HCT116 (cell line): ENCODE data around the gene CUX1. TPM values are rescaled to one million over a fixed set of nuclear protein-coding genes. Genes with fewer than 3 reads are reported as not detected.

Experiments used
- ATAC-seq: fragments of 200-7000 bp; cut with Tn5 transposase; 2 replicates; pipeline ENCODE4 v1.9.1; 2020; ENCODE audit warnings: mild to moderate bottlenecking, moderate library complexity
- BruUV-seq: library from RNA; stranded (reverse); fragments of 400-500 nt; replicated peaks from 2 replicates; lab custom pipeline; 2021; lab: Mats Ljungman, UMichigan
- CTCF ChIA-PET: fragments of 300-600 bp; sonication (Branson Sonifier 250); formaldehyde crosslinking; loops from one replicate; lab custom pipeline; 2021; ENCODE audit warnings: antibody characterized with exemption; lab: Charles Lee
- POLR2A ChIA-PET: fragments of 300-600, 350-600 bp; sonication (Branson Sonifier 250); formaldehyde crosslinking; loops from one replicate; lab custom pipeline; 2021; ENCODE audit warnings: antibody characterized with exemption; lab: Charles Lee
- RAD21 ChIA-PET, 2 experiments: fragments of 300-600 bp; sonication (Branson Sonifier 250); formaldehyde crosslinking; loops; one replicate each; lab custom pipeline; 2023; ENCODE audit warnings: low total read pairs in 2 of 2; ENCODE audit not compliant: uncharacterized antibody in 2 of 2, unreplicated experiment in 2 of 2, low non-redundant PET in 1 of 2; lab: Charles Lee
- DNase-seq: peaks from one replicate; pipeline ENCODE4 v3.0.0-alpha.2; 2010; ENCODE audit warnings: low read depth, low spot score
- H2AFZ ChIP-seq: fragments of 200-600 bp; shearing (Covaris generic), sonication (generic); 2 replicates; pipeline ENCODE4 v1.6.1; 2017; ENCODE audit warnings: low read depth, mixed run types, mixed read lengths, antibody characterized with exemption, low read length; ENCODE audit not compliant: poor library complexity, severe bottlenecking
- H3K27ac ChIP-seq: 2 replicates; pipeline ENCODE4 v1.5.1; 2012; ENCODE audit warnings: low read depth, low read length
- H3K27me3 ChIP-seq: fragments of 200-600 bp; sonication (generic); 2 replicates; pipeline ENCODE4 v1.6.1; 2016; ENCODE audit warnings: mixed run types, low read length, mixed read lengths; ENCODE audit not compliant: insufficient read depth
- H3K36me3 ChIP-seq, 2 experiments: fragments of 200-500 bp in 1 of 2; fragments of 200-600 bp in 1 of 2; sonication (Bioruptor generic) in 1 of 2; sonication (generic) in 1 of 2; 2 replicates each; pipeline versions ENCODE4 v1.5.1 to v1.6.1; 2014 to 2016; ENCODE audit warnings: low read length in 2 of 2, inconsistent platforms in 1 of 2, mixed read lengths in 1 of 2, mixed run types in 1 of 2; ENCODE audit not compliant: insufficient read depth in 2 of 2, control insufficient read depth in 1 of 2
- H3K4me1 ChIP-seq, 2 experiments: fragments of 200-600 bp in 1 of 2; sonication (generic) in 1 of 2; 2 replicates each; pipeline versions ENCODE4 v1.5.1 to v1.6.1; 2012 to 2017; ENCODE audit warnings: low read length in 2 of 2, inconsistent platforms in 1 of 2, mild to moderate bottlenecking in 1 of 2, mixed read lengths in 1 of 2, mixed run types in 1 of 2, moderate library complexity in 1 of 2; ENCODE audit not compliant: insufficient read depth in 2 of 2, control insufficient read depth in 1 of 2
- H3K4me2 ChIP-seq: fragments of 200-600 bp; sonication (generic); 2 replicates; pipeline ENCODE4 v1.6.1; 2017; ENCODE audit warnings: mixed run types, low read length, mixed read lengths
- H3K4me3 ChIP-seq, 2 experiments: fragments of 200-600 bp in 1 of 2; sonication (generic) in 1 of 2; replicated peaks in 1 of 2; 2 replicates each; pipeline ENCODE4 v1.5.1; 2011 to 2016; ENCODE audit warnings: low read length in 2 of 2, control low read depth in 1 of 2, low read depth in 1 of 2, mild to moderate bottlenecking in 1 of 2, mixed read lengths in 1 of 2, mixed run types in 1 of 2
- H3K79me2 ChIP-seq: fragments of 200-600 bp; sonication (generic); 2 replicates; pipeline ENCODE4 v1.6.1; 2017; ENCODE audit warnings: mild to moderate bottlenecking, mixed run types, low read length, moderate library complexity, mixed read lengths; ENCODE audit not compliant: insufficient read depth
- H3K9ac ChIP-seq: fragments of 200-600 bp; sonication (generic); 2 replicates; pipeline ENCODE4 v1.6.1; 2016; ENCODE audit warnings: low read length, mixed read lengths
- H3K9me2 ChIP-seq: fragments of 200-600 bp; sonication (generic), shearing (Covaris generic); 2 replicates; pipeline ENCODE4 v1.6.1; 2017; ENCODE audit warnings: mixed run types, mild to moderate bottlenecking, moderate library complexity; ENCODE audit not compliant: insufficient read depth
- H3K9me3 ChIP-seq, 2 experiments: fragments of 200-500 bp in 1 of 2; fragments of 200-600 bp in 1 of 2; sonication (Bioruptor generic) in 1 of 2; sonication (generic) in 1 of 2; 2 replicates each; pipeline ENCODE4 v1.6.1; 2014 to 2017; ENCODE audit warnings: low read length in 2 of 2, mixed read lengths in 2 of 2, inconsistent platforms in 1 of 2, low read depth in 1 of 2, mild to moderate bottlenecking in 1 of 2, mixed run types in 1 of 2, moderate library complexity in 1 of 2; ENCODE audit not compliant: control insufficient read depth in 1 of 2, insufficient read depth in 1 of 2
- H4K20me1 ChIP-seq: fragments of 200-600 bp; sonication (generic), shearing (Covaris generic); 2 replicates; pipeline ENCODE4 v1.6.1; 2017; ENCODE audit warnings: mixed run types, mild to moderate bottlenecking, moderate library complexity; ENCODE audit not compliant: insufficient read depth
- EZH2 ChIP-seq: fragments of 200-600 bp; sonication (generic); IDR thresholded peaks from 2 replicates; pipeline ENCODE4 v1.6.1; 2017; ENCODE audit warnings: antibody characterized with exemption, mixed run types
- RAD21 ChIP-seq: IDR thresholded peaks from 2 replicates; pipeline ENCODE4 v1.6.1; 2012; ENCODE audit warnings: low read depth, mild to moderate bottlenecking
- SIN3A ChIP-seq: IDR thresholded peaks from 2 replicates; pipeline ENCODE4 v1.6.1; 2012; ENCODE audit warnings: low read depth
- TCF7L2 ChIP-seq: IDR thresholded peaks from 2 replicates; pipeline ENCODE4 v1.7.0; 2011; ENCODE audit warnings: borderline replicate concordance, inconsistent platforms; ENCODE audit not compliant: insufficient read depth, insufficient read length; ENCODE audit errors: extremely low read depth
- intact Hi-C: fragments of 100-400 bp; cut with micrococcal nuclease; formaldehyde crosslinking; loops from 2 replicates; pipeline ENCODE4 v1.10.0; 2022
- total RNA-seq: library from RNA; stranded (reverse); gene quantifications from one replicate; pipeline ENCODE4 v1.2.1, GENCODE V29; 2021; ENCODE audit not compliant: unreplicated experiment
- TF ChIP-seq, protein P1 (sequence below), 3 experiments: fragments of 200-600 bp in 1 of 3; sonication (generic) in 1 of 3; IDR thresholded peaks in 2 of 3; conservative IDR thresholded peaks in 1 of 3; 2 replicates each; pipeline ENCODE4 v1.5.1; 2012 to 2017; ENCODE audit warnings: low read depth in 2 of 3, low read length in 2 of 3, antibody characterized with exemption in 1 of 3, borderline replicate concordance in 1 of 3, control low read depth in 1 of 3, mild to moderate bottlenecking in 1 of 3, mixed read lengths in 1 of 3, mixed run types in 1 of 3, moderate library complexity in 1 of 3; ENCODE audit not compliant: insufficient read depth in 1 of 3
- TF ChIP-seq, protein P2 (sequence below): IDR thresholded peaks from 2 replicates; pipeline ENCODE4 v1.6.1; 2011; ENCODE audit warnings: mild to moderate bottlenecking, low read length, moderate library complexity; ENCODE audit not compliant: insufficient replicate concordance; ENCODE audit errors: extremely low read depth
- TF ChIP-seq, protein P3 (sequence below): IDR thresholded peaks from 2 replicates; pipeline ENCODE4 v1.6.1; 2012

Gene CUX1
- total RNA-seq, 1 experiment from 2014 or later, result 68.9 TPM

DNA sequence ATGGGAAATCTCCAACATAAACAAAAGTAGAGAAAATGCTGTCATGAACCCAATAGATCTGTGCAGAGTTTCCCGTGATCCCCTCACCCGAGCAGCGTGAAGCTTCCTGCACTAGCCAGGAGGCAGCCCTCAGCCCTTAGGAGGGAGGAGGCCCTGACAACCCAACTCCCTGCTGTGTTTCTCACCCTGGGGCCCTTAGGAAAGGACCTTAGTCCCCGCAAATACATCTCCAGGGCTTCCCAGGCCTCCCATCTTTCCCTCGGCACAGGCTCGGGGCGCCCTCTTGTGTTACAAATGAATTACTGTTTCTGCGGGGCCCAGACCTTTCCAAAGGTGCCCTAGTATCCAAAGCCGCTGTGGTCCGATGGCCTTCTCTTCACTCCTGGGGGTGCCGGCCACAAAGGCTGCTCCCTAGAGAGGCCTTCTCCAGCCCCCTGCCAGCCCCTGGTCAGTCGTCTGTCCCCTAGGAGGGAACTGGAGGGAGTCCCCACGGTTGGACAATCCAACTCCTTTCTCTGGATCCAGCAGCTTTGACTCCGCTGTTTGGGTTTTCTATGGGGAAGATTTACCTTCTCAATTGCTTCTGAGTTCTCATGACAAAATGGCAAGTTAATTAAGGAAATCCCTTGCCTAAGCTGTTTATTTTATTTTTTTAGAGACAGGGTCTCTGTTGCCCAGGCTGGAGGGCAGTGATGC lies 419.3 kb downstream of the CUX1 start:
- RAD21 ChIA-PET, result interaction anchor here in 1 of 2 experiments (0.7 kb wide), 1 partner anchor 398 kb away, joined by 3 read pairs; no protein-coding TSS in a partner anchor
- CTCF ChIA-PET, result interaction anchor here (0.5 to 1.7 kb wide), 5 partner anchors 57 to 694 kb away, joined by 3 read pairs; partner anchors contain the start of gene CUX1
- no peaks in the 10 kb centered on the region for H3K9me3 ChIP-seq
- H2AFZ ChIP-seq, result no peak overlapping the region
- no peak overlapping the region for H3K4me2 ChIP-seq
- peaks cover 0 to 13% of the 10 kb centered on the region in 2 experiments; a peak in 1 of 4 replicates for H3K4me1 ChIP-seq
- H3K36me3 ChIP-seq, result peaks cover 0 to 3% of the 10 kb centered on the region in 2 experiments; a peak in 2 of 4 replicates
- no TSS peak for BruUV-seq
- ATAC-seq (peak; percentile 96), DNase-seq (peak; percentile 28)
- no peaks in the 10 kb centered on the region for H3K9me2 ChIP-seq
- no peak overlapping the region for H3K27ac ChIP-seq
- H4K20me1 ChIP-seq, result no peaks in the 10 kb centered on the region
- H3K9ac ChIP-seq, result no peak overlapping the region
- intact Hi-C loops, result loop anchor here (1.0 to 10.0 kb wide), 6 partner anchors 116 to 693 kb away; no protein-coding TSS in a partner anchor
- H3K79me2 ChIP-seq, result no peaks in the 10 kb centered on the region
- TF ChIP-seq, protein P1, sequence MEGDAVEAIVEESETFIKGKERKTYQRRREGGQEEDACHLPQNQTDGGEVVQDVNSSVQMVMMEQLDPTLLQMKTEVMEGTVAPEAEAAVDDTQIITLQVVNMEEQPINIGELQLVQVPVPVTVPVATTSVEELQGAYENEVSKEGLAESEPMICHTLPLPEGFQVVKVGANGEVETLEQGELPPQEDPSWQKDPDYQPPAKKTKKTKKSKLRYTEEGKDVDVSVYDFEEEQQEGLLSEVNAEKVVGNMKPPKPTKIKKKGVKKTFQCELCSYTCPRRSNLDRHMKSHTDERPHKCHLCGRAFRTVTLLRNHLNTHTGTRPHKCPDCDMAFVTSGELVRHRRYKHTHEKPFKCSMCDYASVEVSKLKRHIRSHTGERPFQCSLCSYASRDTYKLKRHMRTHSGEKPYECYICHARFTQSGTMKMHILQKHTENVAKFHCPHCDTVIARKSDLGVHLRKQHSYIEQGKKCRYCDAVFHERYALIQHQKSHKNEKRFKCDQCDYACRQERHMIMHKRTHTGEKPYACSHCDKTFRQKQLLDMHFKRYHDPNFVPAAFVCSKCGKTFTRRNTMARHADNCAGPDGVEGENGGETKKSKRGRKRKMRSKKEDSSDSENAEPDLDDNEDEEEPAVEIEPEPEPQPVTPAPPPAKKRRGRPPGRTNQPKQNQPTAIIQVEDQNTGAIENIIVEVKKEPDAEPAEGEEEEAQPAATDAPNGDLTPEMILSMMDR (IDR thresholded peaks at IDR 0.05 in 2 of 3, conservative IDR thresholded peaks at IDR 0.05 in 1 of 3; ENCODE audit: borderline replicate concordance in 1 of 3, insufficient read depth in 1 of 3, low read depth in 2 of 3, low read length in 2 of 3), result peak; percentile 75 to 90 (median 86); a peak in 5 of 6 replicates
- TF ChIP-seq SIN3A (no peak), RAD21 (peak; percentile 98), EZH2 (no peak), TCF7L2 (no peak)
- TF ChIP-seq, protein P2, sequence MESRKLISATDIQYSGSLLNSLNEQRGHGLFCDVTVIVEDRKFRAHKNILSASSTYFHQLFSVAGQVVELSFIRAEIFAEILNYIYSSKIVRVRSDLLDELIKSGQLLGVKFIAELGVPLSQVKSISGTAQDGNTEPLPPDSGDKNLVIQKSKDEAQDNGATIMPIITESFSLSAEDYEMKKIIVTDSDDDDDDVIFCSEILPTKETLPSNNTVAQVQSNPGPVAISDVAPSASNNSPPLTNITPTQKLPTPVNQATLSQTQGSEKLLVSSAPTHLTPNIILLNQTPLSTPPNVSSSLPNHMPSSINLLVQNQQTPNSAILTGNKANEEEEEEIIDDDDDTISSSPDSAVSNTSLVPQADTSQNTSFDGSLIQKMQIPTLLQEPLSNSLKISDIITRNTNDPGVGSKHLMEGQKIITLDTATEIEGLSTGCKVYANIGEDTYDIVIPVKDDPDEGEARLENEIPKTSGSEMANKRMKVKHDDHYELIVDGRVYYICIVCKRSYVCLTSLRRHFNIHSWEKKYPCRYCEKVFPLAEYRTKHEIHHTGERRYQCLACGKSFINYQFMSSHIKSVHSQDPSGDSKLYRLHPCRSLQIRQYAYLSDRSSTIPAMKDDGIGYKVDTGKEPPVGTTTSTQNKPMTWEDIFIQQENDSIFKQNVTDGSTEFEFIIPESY, result no peak
- TF ChIP-seq, protein P3, sequence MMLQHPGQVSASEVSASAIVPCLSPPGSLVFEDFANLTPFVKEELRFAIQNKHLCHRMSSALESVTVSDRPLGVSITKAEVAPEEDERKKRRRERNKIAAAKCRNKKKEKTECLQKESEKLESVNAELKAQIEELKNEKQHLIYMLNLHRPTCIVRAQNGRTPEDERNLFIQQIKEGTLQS, result no peak
- H3K27me3 ChIP-seq, result no peaks in the 10 kb centered on the region
- H3K4me3 ChIP-seq, result no peak overlapping the region
- POLR2A ChIA-PET, result no interaction called here
